Lower leg skin (tissue), 4 donors: ENCODE data around the gene VPS13D. TPM values are rescaled to one million over a fixed set of nuclear protein-coding genes. Genes with fewer than 3 reads are reported as not detected.

ENCODE experiments used
- DNase-seq, 2 donors: peaks; one replicate each; pipeline ENCODE4 v3.0.0-alpha.2; 2019; ENCODE audit warnings: low spot score in 2 of 2
- H3K4me3 ChIP-seq: fragments of 200-600 bp; sonication (generic); 2 replicates; pipeline ENCODE4 v1.5.1; 2017; ENCODE audit warnings: mild to moderate bottlenecking, low read depth; ENCODE audit not compliant: poor library complexity, severe bottlenecking
- POLR2A ChIP-seq, 2 donors: fragments of 450-650 bp; IDR thresholded peaks; one replicate each; pipeline ENCODE4 v1.6.1; 2016 to 2017; ENCODE audit warnings: antibody characterized with exemption in 2 of 2, mild to moderate bottlenecking in 1 of 2, moderate library complexity in 1 of 2
- WGBS, 2 donors: methylation state at CpG; one replicate each; pipeline ENCODE4 v1.1.5; 2018; 5-methylcytosine and 5-hydroxymethylcytosine counted together
- intact Hi-C: fragments of 100-400 bp; cut with DNase I; formaldehyde crosslinking; loops from one replicate; pipeline ENCODE4 v1.15.0; 2023; ENCODE audit warnings: low total_unique reads
- total RNA-seq, 4 donors: library from RNA; depleted of rRNA; stranded (reverse); fragments of >200 nt; gene quantifications; one replicate each; pipeline ENCODE4 v1.1.0, GENCODE V29; 2016
- TF ChIP-seq, protein P1 (sequence below), 3 donors: fragments of 450-650 bp; IDR thresholded peaks; one replicate each; pipeline ENCODE4 v1.5.1; 2016; ENCODE audit warnings: antibody characterized with exemption in 3 of 3, mild to moderate bottlenecking in 3 of 3, moderate library complexity in 2 of 3

The VPS13D gene
- total RNA-seq, 4 donors from 2014 or later: 96.5 to 200 (median 116) TPM

DNA sequence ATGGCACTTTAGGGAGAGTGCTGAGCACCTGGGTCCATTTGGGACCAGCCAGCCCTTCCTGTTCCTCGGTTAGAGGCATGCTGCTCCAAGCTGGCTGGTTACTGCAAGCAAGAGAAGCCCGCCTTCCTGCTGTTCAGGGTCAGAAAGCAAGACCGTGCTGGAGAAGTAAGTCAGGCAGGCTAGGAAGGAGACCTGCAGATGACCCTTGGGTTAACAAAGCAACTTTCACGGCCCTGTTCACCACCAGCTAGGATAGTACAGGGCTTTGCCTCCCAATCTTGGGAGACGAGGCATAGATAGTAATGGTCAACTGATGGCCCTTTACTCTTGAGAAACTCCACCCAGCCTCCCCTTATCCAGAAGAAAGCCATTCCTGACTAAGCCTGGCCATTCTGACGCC lies 252.1 kb downstream of the VPS13D start:
- intact Hi-C loops: no loop called here
- H3K4me3 ChIP-seq: no peak overlapping the region
- 95 to 98% methylated on average over 6 of the region's 6 CpGs for WGBS, 2 donors
- TF ChIP-seq, protein P1, sequence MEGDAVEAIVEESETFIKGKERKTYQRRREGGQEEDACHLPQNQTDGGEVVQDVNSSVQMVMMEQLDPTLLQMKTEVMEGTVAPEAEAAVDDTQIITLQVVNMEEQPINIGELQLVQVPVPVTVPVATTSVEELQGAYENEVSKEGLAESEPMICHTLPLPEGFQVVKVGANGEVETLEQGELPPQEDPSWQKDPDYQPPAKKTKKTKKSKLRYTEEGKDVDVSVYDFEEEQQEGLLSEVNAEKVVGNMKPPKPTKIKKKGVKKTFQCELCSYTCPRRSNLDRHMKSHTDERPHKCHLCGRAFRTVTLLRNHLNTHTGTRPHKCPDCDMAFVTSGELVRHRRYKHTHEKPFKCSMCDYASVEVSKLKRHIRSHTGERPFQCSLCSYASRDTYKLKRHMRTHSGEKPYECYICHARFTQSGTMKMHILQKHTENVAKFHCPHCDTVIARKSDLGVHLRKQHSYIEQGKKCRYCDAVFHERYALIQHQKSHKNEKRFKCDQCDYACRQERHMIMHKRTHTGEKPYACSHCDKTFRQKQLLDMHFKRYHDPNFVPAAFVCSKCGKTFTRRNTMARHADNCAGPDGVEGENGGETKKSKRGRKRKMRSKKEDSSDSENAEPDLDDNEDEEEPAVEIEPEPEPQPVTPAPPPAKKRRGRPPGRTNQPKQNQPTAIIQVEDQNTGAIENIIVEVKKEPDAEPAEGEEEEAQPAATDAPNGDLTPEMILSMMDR (IDR thresholded peaks at IDR 0.05): no peak
- TF ChIP-seq POLR2A (IDR thresholded peaks at IDR 0.05): no peak
- DNase-seq: peak in 1 of 2 donors; percentile 58

DNA sequence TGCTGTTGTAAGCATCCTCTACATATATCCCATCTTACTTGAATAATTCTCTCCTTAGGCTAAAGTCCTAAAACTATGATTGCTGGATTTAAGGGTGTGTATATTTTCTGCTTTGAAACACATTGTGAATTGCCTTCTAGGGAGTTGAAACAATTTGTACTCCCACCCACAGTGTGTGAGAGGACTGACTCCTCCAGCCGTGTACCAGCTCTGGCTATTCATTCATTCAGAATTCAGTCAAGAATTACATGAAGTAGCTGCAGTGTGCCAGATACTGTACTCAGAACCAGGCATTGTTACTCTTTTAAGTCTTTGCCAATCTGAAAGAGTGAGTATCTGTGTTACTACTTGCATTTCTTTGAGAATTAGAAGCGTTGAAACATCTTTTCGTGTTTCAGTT lies 253.2 kb downstream of the VPS13D start:
- TF ChIP-seq, protein P1 (IDR thresholded peaks at IDR 0.05): no peak
- no peak for TF ChIP-seq POLR2A (IDR thresholded peaks at IDR 0.05)
- intact Hi-C loops: no loop called here
- no peak for DNase-seq
- WGBS, 2 donors: 84 to 90% methylated on average over 3 of the region's 3 CpGs
- H3K4me3 ChIP-seq: no peak overlapping the region

DNA sequence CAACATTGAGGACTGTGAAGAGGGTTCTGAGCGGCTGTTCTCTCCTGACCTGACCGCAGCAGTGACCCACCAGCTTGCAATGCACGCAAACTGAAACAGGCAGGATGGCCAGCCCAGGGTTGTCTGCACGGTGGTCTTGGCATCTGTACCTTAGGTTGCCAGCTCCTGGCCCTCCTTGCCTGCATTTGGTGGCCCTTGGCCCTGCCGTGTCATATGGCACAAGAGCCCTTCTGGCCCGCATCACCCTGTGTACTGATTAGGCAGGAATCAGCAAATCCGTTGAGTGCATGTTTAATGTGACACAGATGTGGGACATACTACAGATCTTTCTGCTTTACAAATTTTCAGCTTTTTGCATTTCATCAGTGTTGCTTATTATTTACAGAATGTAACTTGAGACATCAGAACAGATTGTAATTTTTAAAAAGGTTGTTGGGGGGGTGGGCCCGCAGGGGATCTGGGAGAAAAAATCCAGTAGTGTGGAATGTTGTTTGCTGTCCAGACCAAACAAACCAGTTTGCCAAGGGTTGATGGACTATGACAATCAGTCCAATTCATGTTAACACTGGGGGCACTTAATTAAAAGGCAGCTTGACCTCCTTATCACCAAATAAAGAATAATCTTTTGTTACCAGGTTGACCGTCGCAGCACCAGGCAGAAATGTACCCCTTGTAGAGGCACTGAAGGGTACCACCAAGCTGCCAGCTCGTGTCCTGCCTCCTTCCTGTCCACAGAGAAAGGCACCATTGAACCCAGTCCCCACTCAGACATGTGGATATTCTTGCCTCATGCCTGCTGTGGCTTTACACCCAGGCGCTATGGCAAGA lies 255.6 kb downstream of the VPS13D start:
- TF ChIP-seq, protein P1 (IDR thresholded peaks at IDR 0.05): no peak
- no peak for TF ChIP-seq POLR2A (IDR thresholded peaks at IDR 0.05)
- intact Hi-C loops: no loop called here
- DNase-seq: peak in 1 of 2 donors; percentile 84
- 70 to 78% methylated on average over 12 of the region's 12 CpGs for WGBS, 2 donors
- no peak overlapping the region for H3K4me3 ChIP-seq

DNA sequence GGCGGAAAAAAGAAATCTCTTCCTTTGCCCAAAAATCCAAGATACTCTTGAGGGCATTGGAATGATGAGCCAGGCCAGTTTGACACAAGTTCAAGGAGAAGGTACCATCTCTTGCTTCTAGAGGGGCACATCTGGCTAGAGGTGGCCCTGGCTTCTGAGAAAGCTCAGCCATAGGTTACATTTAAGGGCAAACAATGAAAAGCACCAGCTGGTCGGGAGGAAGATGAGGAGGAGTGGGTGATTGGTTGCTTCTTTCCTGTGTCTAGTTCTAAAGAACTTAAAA lies 256.2 kb downstream of the VPS13D start:
- TF ChIP-seq, protein P1 (IDR thresholded peaks at IDR 0.05): no peak
- TF ChIP-seq POLR2A (IDR thresholded peaks at IDR 0.05): no peak
- H3K4me3 ChIP-seq: no peak overlapping the region
- WGBS, 2 donors: 78 to 84% methylated on average over 2 of the region's 2 CpGs
- DNase-seq: no peak
- intact Hi-C loops: no loop called here

DNA sequence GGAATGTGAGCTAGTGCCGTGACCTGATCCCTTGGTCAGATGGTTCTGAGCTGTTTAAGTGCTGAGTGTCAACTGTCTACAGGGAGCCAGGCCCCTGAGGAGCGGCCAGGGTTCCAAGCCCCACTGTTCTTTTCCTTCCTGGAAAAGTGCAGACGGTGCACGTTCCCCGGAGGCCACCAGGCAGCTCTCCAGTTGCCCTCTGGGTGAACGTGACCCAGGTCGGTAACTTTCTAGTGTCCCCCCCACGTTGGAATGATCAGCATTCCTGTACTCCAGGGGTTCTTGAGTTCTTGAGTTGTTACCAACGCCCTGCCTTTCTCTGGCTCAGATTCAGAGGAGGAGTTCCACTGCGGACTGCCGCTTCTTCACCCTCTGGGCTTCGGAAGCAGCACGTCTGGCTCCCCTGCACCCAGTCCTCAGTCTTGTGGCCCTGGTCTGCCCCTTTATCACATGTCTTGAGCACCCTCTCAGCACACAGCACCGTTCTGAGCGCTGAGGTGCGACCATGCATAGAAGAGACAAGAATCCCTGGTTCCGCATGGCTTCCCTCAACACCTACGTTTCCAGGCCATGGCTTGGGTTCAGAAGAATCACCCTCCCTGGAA lies 256.7 kb downstream of the VPS13D start:
- DNase-seq: peak; percentile 47 to 87
- no peak overlapping the region for H3K4me3 ChIP-seq
- 59 to 71% methylated on average over 17 to 18 of the region's 18 CpGs for WGBS, 2 donors
- no peak for TF ChIP-seq POLR2A (IDR thresholded peaks at IDR 0.05)
- TF ChIP-seq, protein P1 (IDR thresholded peaks at IDR 0.05): no peak
- intact Hi-C loops: no loop called here
